Measurements from ENCODE around the gene GRAMD1A.

Gene GRAMD1A

DNA sequence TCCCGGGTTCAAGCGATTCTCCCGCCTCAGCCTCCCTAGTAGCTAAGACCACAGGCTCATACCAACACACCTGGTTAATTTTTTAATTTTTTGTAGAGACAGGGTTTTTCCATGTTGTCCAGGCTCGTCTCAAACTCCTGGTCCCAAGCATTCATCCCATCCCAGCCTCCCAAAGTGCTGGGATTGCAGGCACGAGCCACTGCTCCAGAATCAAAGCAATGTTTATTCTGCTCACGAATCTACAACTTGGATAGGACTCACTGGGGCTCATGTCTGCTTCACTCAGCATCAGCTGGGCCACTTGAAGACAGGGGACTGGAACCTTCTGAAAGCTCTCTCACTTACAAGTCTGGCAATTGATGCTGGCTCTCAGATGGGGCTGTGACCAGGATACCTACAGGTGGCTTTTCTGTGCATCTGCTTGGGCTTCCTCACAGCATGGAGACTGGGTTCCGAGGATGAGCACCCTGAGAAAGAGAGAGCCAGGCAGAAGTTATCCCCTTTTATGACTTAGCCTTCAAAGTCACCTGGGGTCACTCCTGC lies 27.9 kb upstream of the GRAMD1A start:
- no peak overlapping the region for H3K27ac ChIP-seq
- TF ChIP-seq, protein P1, sequence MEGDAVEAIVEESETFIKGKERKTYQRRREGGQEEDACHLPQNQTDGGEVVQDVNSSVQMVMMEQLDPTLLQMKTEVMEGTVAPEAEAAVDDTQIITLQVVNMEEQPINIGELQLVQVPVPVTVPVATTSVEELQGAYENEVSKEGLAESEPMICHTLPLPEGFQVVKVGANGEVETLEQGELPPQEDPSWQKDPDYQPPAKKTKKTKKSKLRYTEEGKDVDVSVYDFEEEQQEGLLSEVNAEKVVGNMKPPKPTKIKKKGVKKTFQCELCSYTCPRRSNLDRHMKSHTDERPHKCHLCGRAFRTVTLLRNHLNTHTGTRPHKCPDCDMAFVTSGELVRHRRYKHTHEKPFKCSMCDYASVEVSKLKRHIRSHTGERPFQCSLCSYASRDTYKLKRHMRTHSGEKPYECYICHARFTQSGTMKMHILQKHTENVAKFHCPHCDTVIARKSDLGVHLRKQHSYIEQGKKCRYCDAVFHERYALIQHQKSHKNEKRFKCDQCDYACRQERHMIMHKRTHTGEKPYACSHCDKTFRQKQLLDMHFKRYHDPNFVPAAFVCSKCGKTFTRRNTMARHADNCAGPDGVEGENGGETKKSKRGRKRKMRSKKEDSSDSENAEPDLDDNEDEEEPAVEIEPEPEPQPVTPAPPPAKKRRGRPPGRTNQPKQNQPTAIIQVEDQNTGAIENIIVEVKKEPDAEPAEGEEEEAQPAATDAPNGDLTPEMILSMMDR (conservative IDR thresholded peaks at IDR 0.05) = no peak
- no peak for TF ChIP-seq ZFX (IDR thresholded peaks at IDR 0.05)

DNA sequence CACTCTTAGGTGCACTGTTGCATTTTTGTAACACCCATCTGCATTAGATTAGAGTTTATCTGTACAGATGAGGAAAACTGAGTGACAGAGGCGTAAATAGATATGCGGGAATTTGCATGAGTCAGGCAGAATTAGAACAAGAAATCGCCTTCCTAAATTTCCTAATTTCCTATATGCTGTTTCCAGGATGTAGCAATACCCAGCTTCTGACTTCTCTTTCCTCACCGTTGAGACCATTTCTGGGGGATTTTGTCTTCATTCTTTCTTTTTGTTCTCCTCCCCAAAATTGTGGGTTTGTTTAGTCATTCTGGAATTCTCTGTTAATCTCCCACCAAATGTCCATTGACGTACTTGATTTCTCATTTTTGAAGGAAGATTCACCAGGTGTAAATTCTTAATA lies 25.5 kb upstream of the GRAMD1A start:
- no peak for TF ChIP-seq ZFX (IDR thresholded peaks at IDR 0.05)
- TF ChIP-seq, protein P1 (conservative IDR thresholded peaks at IDR 0.05) = no peak

GRCh38 chr19:34975056-34975455 lies 25.1 kb upstream of the GRAMD1A start:
- no peak for TF ChIP-seq ZFX (IDR thresholded peaks at IDR 0.05)
- TF ChIP-seq, protein P1 (conservative IDR thresholded peaks at IDR 0.05) = no peak

More for the DNA sequence above, 25.5 kb upstream of the GRAMD1A start:
- H3K27ac ChIP-seq = no peak overlapping the region

GRCh38 chr19:34976611-34977010 lies 23.5 kb upstream of the GRAMD1A start:
- TF ChIP-seq ZFX (IDR thresholded peaks at IDR 0.05) = no peak
- TF ChIP-seq, protein P1 (conservative IDR thresholded peaks at IDR 0.05) = no peak
- no peak overlapping the region for H3K27ac ChIP-seq

More at GRCh38 chr19:34975056-34975455, 25.1 kb upstream of the GRAMD1A start:
- H3K27ac ChIP-seq = no peak overlapping the region

GRCh38 chr19:34979819-34980640 lies 20.1 kb upstream of the GRAMD1A start:
- TF ChIP-seq ZFX (IDR thresholded peaks at IDR 0.05) = no peak
- TF ChIP-seq, protein P1 (conservative IDR thresholded peaks at IDR 0.05) = no peak
- H3K27ac ChIP-seq = no peak overlapping the region

- no peak for TF ChIP-seq ZFX (IDR thresholded peaks at IDR 0.05)
- TF ChIP-seq, protein P1 (conservative IDR thresholded peaks at IDR 0.05) = no peak
- H3K27ac ChIP-seq = no peak overlapping the region
These were observed 17.8 kb upstream of the GRAMD1A start for GRCh38 chr19:34982275-34982674.

DNA sequence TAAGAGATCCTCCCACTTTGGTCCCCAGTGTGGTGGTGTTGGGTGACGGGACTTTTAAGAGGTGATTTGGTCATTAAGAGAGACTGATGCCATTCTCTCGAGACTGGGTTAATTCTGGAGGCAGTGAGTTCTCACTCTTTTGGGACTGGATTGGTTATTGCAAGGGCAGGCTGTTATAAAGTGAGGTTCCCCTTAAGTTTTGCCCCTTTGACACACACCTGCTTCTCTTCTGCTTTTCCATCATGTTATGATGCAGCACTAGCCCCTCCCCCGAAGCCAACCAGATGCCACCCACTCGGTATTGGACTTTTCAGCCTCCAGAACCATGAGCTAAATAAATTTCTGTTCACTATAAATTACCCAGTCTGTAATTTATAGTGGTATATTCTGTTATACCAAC lies 16.3 kb upstream of the GRAMD1A start:
- H3K27ac ChIP-seq = no peak overlapping the region
- no peak for TF ChIP-seq ZFX (IDR thresholded peaks at IDR 0.05)
- TF ChIP-seq, protein P1 (conservative IDR thresholded peaks at IDR 0.05) = no peak
